HG02642 (cell line): ENCODE data around the gene SUPT20HL1.
"Not testable (repeated sequence)": the region's sequence is repeated elsewhere in the genome, so short reads cannot be mapped to it uniquely, and the experiment has no call there.

ENCODE experiments used
- ATAC-seq: cut with Tn5 transposase; IDR thresholded peaks from one replicate; pipeline ENCODE4 v1.9.1; 2021; ENCODE audit warnings: mild to moderate bottlenecking; ENCODE audit not compliant: unreplicated experiment, poor library complexity

SUPT20HL1 gene

GRCh38 chrX:24360272-24360671 lies at the start of gene SUPT20HL1:
SUPT20HL1 (plus strand) TSS chrX:24360639; CDS start chrX:24362761, 2,122 bp downstream.
- ATAC-seq: no peak

DNA sequence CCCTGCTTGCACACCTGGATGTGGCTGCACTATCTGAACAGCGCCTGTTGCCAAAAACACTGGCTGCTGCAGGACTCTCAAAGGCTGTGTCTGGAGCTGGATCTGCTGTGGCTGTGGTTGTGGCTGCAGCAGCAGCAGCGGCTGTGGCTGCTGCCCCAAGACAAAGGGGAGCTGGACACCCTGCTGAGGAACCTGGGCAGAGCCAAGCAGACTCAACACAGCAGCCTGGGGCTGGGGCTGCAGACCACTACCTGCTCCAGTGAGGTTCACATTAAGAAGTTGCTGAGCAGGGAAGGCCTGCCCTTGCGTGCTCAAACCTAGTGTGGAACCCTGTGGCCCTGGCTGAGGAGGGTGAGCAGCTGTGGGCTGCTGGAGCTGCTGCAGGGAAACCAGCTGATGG lies 49.5 kb upstream of the SUPT20HL1 start:
- not testable (repeated sequence) for ATAC-seq

GRCh38 chrX:24311507-24312248 lies 48.8 kb upstream of the SUPT20HL1 start:
- ATAC-seq: not testable (repeated sequence)

DNA sequence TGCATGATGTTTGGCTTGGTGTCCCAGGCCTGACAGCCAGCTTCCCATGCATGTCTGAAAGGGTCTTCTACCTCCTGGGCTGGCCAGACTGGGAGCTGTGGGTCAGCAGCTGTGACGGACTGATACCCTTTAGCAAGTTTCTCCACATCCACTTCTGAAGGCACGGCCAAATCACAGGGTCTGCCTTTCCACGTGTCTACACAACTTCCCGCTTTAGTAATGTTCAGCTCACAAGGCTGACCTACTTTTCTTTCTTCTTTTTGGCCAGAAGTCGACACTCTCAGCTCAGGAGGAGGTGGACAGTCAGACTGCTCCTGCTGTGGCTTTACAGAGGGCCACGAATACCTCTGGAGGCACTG lies 48.2 kb upstream of the SUPT20HL1 start:
- ATAC-seq: not testable (repeated sequence)

- no peak for ATAC-seq
Measured at GRCh38 chrX:24314019-24314635, 46.3 kb upstream of the SUPT20HL1 start, which contains the start of gene SUPT20HL2. SUPT20HL2 (minus strand) TSS chrX:24314069; CDS start chrX:24313315, 754 bp downstream.

DNA sequence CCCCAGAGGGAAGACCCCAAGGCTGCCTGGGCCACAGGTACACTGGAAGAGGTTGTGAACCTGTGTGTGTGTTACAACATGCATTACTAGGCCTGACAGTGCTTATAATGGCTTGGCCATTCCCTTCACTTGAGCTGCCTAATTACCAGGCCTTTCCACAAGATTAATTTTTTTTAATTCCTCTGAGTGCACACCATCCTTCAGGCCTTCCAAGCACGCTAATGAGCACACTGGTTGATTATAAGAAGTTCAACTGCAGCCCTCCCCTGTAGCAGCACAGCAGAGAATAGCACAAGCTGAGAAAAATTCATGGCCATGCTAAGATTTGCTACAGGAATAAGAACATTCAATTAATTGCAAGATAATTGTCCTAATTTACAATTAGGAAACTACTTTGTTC lies 44.3 kb upstream of the SUPT20HL1 start:
- ATAC-seq: no peak

GRCh38 chrX:24317567-24317966 lies 42.9 kb upstream of the SUPT20HL1 start:
- no peak for ATAC-seq

GRCh38 chrX:24321741-24322395 lies 38.6 kb upstream of the SUPT20HL1 start:
- no peak for ATAC-seq

DNA sequence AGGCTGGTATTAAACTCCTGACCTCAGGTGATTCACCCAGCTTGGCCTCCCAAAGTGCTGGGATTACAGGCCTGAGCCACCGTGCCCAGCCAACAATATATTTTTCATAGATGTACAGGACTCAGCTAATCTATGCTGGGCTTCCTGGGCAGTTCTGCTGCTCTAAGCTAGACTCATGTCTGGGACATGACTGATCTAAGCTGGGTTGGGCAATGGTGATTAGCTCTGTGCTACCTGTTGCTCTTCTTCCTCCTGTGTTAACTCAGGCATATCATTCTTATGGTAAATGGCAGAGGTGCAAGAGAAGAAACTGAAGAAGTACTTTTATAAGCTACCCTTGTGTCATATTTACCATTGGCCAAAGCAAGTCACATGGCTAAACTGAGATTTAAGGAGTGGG lies 35.2 kb upstream of the SUPT20HL1 start:
- ATAC-seq: no peak

DNA sequence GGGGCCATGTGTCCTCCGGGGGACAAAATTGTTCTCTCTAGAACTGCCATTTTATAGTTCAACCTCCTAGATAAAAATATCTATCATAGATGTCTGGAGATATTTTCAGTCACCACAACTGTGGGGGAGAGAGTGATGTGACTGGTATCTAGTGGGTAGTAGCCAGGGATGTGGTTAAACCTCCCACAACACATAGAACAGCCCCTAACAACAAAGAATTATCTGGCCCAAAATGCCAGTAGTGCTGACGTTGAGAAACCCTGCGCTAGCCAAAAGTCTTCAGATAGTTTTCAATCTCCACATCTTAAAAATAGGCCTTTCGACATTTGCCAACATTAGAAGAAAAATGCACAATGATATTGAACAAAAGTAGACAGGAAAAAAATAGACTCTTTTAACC lies 27.6 kb upstream of the SUPT20HL1 start:
- ATAC-seq: no peak

DNA sequence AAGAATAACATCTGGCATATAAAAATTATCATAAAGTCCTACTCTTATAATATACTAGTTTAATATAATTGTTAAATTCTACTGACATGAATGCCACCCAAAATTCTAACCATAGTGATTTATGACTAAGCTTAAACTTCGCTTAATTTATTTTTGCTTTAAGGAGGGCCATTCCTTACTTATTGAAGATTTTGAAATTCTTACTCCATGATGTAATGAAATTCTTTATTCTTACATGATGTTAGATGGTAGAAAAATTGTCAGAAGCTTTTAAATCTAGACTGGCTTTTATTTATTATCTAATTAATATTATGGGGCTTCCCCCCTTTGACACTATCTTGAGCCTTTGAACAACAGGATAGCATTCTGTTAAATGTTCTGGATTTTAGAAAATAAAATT lies 27.1 kb upstream of the SUPT20HL1 start:
- no peak for ATAC-seq

DNA sequence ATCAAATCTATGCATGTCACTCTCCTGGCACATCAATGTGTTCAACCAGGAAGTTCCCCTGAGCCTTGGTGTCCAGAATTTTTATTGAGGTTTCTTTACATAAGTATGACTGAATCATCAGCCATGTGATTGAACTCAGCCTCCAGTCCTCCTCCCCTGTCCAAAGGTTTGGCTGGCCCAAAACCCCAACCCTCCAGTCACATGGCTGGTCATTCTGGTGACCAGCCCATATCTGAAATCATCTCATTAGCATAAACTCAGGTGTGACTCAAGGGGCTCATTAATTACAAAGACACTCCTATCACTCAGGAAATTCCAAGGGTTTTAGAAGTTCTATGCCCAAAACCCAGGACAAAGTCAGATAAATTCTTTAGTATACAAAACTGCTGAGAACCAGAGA lies 26.0 kb upstream of the SUPT20HL1 start:
- ATAC-seq: no peak

DNA sequence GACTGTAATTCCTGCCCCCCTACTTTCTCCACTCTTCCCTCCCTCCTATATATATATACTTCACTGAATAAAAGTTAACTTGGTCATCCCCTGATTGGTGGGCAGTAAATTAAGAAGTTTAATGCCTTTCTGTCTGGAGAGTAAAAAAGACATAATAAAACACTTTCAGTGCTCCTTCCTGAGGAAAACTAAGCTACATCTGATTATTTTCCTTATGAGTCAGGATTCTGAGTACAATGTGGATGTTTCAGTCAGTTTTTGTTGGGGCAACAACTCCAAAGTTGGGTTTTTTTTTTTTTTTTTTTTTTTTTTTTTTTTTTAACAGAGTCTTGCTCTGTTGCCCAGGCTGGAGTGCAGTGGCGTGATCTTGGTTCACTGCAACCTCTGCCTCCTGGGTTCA lies 24.6 kb upstream of the SUPT20HL1 start:
- no peak for ATAC-seq

GRCh38 chrX:24339911-24340310 lies 20.5 kb upstream of the SUPT20HL1 start:
- ATAC-seq: no peak

DNA sequence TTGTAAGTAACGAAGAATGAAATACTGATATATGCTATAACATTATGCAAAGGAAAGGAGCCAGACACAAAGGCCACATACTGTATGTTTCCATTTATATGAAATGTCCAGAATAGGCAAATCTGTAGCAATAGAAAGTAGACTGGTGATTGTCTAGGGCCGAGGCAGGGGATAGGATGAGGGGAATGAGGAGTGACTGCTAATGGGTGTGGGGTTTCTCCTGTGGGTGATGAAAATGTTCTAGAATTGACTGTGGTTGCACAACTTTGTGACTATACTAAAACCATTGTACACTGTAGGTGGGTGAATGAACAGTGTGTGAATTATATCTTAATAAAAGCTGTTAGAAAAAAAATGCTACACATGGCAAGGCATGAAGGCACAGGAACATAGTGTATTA lies 19.9 kb upstream of the SUPT20HL1 start:
- ATAC-seq: no peak

- no peak for ATAC-seq
Measured at GRCh38 chrX:24341795-24342194, 18.6 kb upstream of the SUPT20HL1 start.

- ATAC-seq: peak; percentile 91
Measured at GRCh38 chrX:24343719-24344118, 16.7 kb upstream of the SUPT20HL1 start.

GRCh38 chrX:24347881-24348280 lies 12.6 kb upstream of the SUPT20HL1 start:
- no peak for ATAC-seq

DNA sequence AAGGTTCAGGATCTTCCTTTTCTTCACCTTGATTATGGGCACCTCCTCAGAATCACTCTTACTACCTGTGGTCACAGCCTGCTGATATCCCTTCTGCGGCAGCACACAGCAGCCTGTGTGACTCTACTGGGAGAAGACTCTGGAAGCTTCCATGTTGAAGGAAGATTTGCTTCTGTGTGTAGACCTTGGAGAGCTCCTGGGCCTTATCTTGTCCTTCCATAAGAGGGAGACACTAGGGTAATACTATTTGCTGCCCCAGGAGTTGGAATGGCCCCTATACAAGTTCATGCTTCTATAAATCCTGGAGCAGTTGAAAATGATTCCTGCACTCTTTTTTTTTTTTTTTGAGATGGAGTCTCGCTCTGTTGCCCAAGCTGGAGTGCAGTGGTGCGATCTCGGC lies 10.2 kb upstream of the SUPT20HL1 start:
- no peak for ATAC-seq

DNA sequence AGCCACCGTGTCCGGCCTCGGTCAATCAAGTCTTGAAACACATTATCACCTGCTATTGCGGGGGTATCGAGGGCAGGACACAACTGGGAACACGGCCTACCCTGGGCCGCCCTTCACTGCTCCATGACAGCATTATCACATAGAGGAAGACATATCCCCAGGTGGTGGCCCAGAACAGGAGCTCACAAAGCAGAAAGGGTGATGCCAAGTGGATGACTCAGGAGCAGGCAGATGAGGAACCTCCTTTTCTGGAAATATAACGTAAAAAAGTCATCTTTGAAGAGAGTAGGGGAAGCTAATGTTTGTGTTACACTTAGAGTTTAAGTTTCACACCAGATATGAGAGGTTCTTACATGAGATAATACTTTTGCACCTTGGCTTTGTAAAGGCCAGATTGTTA lies 5.3 kb upstream of the SUPT20HL1 start:
- ATAC-seq: no peak

DNA sequence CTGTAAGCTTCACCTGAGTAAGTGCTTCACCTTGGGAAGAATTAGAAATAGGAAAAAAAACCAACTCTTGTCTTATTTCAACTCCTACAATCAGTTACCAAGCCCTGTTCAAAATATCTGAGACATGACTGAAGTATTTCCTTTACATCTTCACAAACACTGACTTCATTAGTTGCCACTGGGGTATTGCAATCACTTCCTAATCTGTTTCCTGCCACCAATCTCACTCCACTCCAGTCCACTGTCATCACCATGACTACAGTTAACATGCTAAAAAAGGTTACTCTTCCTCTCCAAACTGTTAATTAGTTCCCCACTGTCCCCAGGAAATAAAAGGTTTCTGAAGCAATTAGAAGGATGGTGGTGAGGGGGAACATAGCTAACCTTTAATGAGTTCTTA lies 3.3 kb upstream of the SUPT20HL1 start:
- ATAC-seq: no peak
